H7 (cell line): ENCODE results near the gene CPN1. TPM values are rescaled to one million over a fixed set of nuclear protein-coding genes. Genes with fewer than 3 reads are reported as not detected.
"Not testable (repeated sequence)": the region's sequence is repeated elsewhere in the genome, so short reads cannot be mapped to it uniquely, and the experiment has no call there.

Source experiments
- DNase-seq: peaks from one replicate; pipeline ENCODE4 v3.0.0; 2012
- H3K27me3 ChIP-seq: 2 replicates; pipeline ENCODE4 v1.6.0; 2011; ENCODE audit warnings: mild to moderate bottlenecking, low read length; ENCODE audit not compliant: control insufficient read depth, insufficient read depth
- H3K36me3 ChIP-seq: replicated peaks from 2 replicates; pipeline ENCODE4 v1.5.1; 2011; ENCODE audit warnings: low read length; ENCODE audit not compliant: control insufficient read depth, insufficient read depth
- H3K4me3 ChIP-seq: 2 replicates; pipeline ENCODE4 v1.5.1; 2011; ENCODE audit warnings: low read depth, mild to moderate bottlenecking, control low read depth, low read length, moderate library complexity; ENCODE audit not compliant: insufficient read depth
- total RNA-seq: library from RNA; depleted of rRNA; stranded (reverse); fragments of >200 nt; shearing (Covaris generic); gene quantifications from 2 replicates; pipeline ENCODE4 v1.2.3, GENCODE V29; 2014

The CPN1 gene
- total RNA-seq, 1 experiment from 2014 or later = not detected

- Histone ChIP-seq H3K27me3 (no peaks in the 10 kb centered on the region), H3K4me3 (no peak overlapping the region), H3K36me3 (no peaks in the 10 kb centered on the region)
- no peak for DNase-seq
Observed at GRCh38 chr10:100022403-100022802, 59.3 kb downstream of the CPN1 start.

DNA sequence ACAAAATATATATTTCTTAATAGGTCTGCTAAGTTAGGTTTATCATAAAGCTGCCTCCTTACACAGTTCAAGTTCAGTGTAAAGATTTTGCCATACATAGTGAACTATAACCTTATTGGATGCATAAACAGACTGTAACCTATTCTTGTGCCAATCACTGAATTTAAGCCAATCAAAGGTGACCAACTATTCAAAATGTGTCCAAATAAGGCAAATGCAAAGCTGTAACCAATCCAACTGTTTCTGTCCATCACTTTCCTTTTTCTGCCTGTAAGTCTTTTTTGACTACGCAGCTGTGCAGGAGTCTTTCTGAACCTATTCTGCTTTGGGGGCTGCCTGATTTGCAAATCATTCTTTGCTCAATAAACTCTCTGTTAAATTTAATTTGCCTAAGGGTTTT lies 60.3 kb downstream of the CPN1 start:
- no peak for DNase-seq
- Histone ChIP-seq H3K36me3 (no peaks in the 10 kb centered on the region), H3K27me3 (no peaks in the 10 kb centered on the region), H3K4me3 (no peak overlapping the region)

- H3K27me3 ChIP-seq = no peaks in the 10 kb centered on the region
- H3K36me3 ChIP-seq = no peaks in the 10 kb centered on the region
- peak; percentile 47 for DNase-seq
- H3K4me3 ChIP-seq = no peak overlapping the region
Observed at GRCh38 chr10:100020886-100021253, 60.8 kb downstream of the CPN1 start.

- Histone ChIP-seq H3K27me3 (no peaks in the 10 kb centered on the region), H3K4me3 (no peak overlapping the region), H3K36me3 (no peaks in the 10 kb centered on the region)
- no peak for DNase-seq
Observed at GRCh38 chr10:100020142-100020885, 61.4 kb downstream of the CPN1 start.

- Histone ChIP-seq H3K4me3 (no peak overlapping the region), H3K36me3 (no peaks in the 10 kb centered on the region), H3K27me3 (no peaks in the 10 kb centered on the region)
- DNase-seq = peak; percentile 76
Observed at GRCh38 chr10:100019787-100020141, 61.9 kb downstream of the CPN1 start.

- Histone ChIP-seq H3K27me3 (peaks cover 3% of the 10 kb centered on the region; the same call in 1 of the 2 replicates), H3K4me3 (no peak overlapping the region), H3K36me3 (no peaks in the 10 kb centered on the region)
- DNase-seq = no peak
Observed at GRCh38 chr10:100014071-100014762, 67.5 kb downstream of the CPN1 start.

- Histone ChIP-seq H3K27me3 (peaks cover 3% of the 10 kb centered on the region; the same call in 1 of the 2 replicates), H3K36me3 (no peaks in the 10 kb centered on the region)
- DNase-seq = no peak
Observed at GRCh38 chr10:100013621-100014020, 68.0 kb downstream of the CPN1 start.

DNA sequence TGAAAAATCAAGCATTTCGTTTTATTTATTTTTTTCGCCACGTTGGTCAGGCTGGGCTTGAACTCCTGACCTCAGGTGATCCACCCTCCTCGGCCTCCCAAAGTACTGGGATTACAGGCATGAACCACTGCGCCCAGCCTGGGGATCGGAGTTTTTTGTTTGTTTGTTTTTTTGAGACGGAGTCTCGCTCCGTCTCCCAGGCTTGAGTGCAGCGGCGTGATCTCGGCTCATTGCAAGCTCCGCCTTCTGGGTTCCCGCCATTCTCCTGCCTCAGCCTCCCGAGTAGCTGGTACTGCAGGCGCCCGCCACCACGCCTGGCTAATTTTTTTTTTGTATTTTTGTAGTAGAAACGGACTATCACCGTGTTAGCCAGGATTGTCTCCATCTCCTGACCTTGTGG lies 69.8 kb downstream of the CPN1 start:
- not testable (repeated sequence) for DNase-seq, H3K36me3 ChIP-seq, H3K27me3 ChIP-seq, H3K4me3 ChIP-seq

More at GRCh38 chr10:100013621-100014020, 68.0 kb downstream of the CPN1 start:
- no peak overlapping the region for H3K4me3 ChIP-seq

- H3K36me3 ChIP-seq = no peaks in the 10 kb centered on the region
- H3K4me3 ChIP-seq = peak within 1 kb of the TSS; percentile 73
- H3K27me3 ChIP-seq = peaks cover 3% of the 10 kb centered on the region; the same call in 1 of the 2 replicates
- peak; percentile 99 for DNase-seq
Observed at GRCh38 chr10:100009793-100010676, 71.6 kb downstream of the CPN1 start, which contains the start of gene DNMBP. Gene DNMBP, minus strand, starts transcription at chr10:100009947. Its CDS starts 37,823 bp downstream, at chr10:99972124.

DNA sequence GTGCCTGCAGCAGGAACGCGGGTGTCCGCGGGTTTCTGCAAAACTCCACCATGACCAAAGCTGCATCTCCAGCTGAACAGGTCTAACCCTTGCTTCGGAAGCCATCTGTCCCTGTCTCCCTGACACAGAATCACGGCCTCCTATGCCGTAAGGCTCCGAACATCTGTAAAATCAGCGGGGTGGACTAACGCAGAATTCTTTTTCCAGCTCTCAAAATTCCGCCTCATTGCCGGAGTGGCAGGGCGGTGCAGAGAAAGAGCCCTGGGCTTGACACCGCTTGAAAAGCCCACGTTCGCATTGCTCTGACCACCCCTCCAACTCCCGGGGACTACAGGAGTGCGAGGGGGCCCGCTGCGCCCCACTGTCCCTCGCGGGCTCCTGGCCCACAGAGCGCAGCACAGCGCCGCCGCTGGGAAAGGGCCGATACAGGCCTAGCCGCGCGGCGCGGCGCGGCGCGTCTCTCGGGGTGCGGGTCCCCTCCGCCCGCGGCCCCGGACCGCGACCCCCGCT lies 72.3 kb downstream of the CPN1 start:
- Histone ChIP-seq H3K4me3 (peak overlapping the region; percentile 73), H3K36me3 (no peaks in the 10 kb centered on the region), H3K27me3 (peaks cover 3% of the 10 kb centered on the region; the same call in 1 of the 2 replicates)
- no peak for DNase-seq

GRCh38 chr10:100008708-100009282 lies 72.9 kb downstream of the CPN1 start:
- DNase-seq = no peak
- peaks cover 3% of the 10 kb centered on the region; the same call in 1 of the 2 replicates for H3K27me3 ChIP-seq
- H3K36me3 ChIP-seq = no peaks in the 10 kb centered on the region
- peak overlapping the region; percentile 73 for H3K4me3 ChIP-seq

- Histone ChIP-seq H3K36me3 (no peaks in the 10 kb centered on the region), H3K4me3 (no peak overlapping the region), H3K27me3 (peaks cover 3% of the 10 kb centered on the region; the same call in 1 of the 2 replicates)
- no peak for DNase-seq
Observed at GRCh38 chr10:100008142-100008522, 73.5 kb downstream of the CPN1 start.

GRCh38 chr10:100007231-100008141 lies 74.2 kb downstream of the CPN1 start:
- no peak for DNase-seq
- H3K4me3 ChIP-seq = no peak overlapping the region
- H3K27me3 ChIP-seq = peaks cover 3% of the 10 kb centered on the region; the same call in 1 of the 2 replicates
- H3K36me3 ChIP-seq = no peaks in the 10 kb centered on the region
